HUES6 (cell line): ENCODE data around the gene SETD5.

Experiments
- H3K27ac ChIP-seq: 2 replicates; pipeline ENCODE4 v1.7.0; 2013; ENCODE audit warnings: low read depth, mild to moderate bottlenecking, low read length, inconsistent platforms
- H3K27me3 ChIP-seq: 2 replicates; pipeline ENCODE4 v1.6.1; 2013; ENCODE audit warnings: low read length; ENCODE audit not compliant: control insufficient read depth, insufficient read depth
- H3K36me3 ChIP-seq: 2 replicates; pipeline ENCODE4 v1.6.1; 2013; ENCODE audit warnings: low read length; ENCODE audit not compliant: control insufficient read depth, insufficient read depth
- H3K4me1 ChIP-seq: 2 replicates; pipeline ENCODE4 v1.6.1; 2013; ENCODE audit warnings: low read length; ENCODE audit not compliant: control insufficient read depth, insufficient read depth
- H3K4me3 ChIP-seq: 2 replicates; pipeline ENCODE4 v1.5.1; 2013; ENCODE audit warnings: low read depth, low read length
- H3K9ac ChIP-seq: one replicate; pipeline ENCODE4 v1.6.1; 2013; ENCODE audit warnings: mild to moderate bottlenecking, low read length
- H3K9me3 ChIP-seq: 2 replicates; pipeline ENCODE4 v1.6.1; 2013; ENCODE audit warnings: low read depth, low read length; ENCODE audit not compliant: control insufficient read depth, insufficient read depth

SETD5 gene

GRCh38 chr3:9412293-9412692 lies 14.9 kb downstream of the SETD5 start:
- Histone ChIP-seq H3K36me3 (peaks cover 10% of the 10 kb centered on the region; the same call in 1 of the 2 replicates), H3K27me3 (no peaks in the 10 kb centered on the region), H3K27ac (no peak overlapping the region), H3K4me3 (no peak overlapping the region), H3K9me3 (no peaks in the 10 kb centered on the region), H3K9ac (no peak overlapping the region), H3K4me1 (no peaks in the 10 kb centered on the region)

- no peaks in the 10 kb centered on the region for H3K4me1 ChIP-seq
- H3K27me3 ChIP-seq, result no peaks in the 10 kb centered on the region
- H3K9ac ChIP-seq, result no peak overlapping the region
- peaks cover 10% of the 10 kb centered on the region; the same call in 1 of the 2 replicates for H3K36me3 ChIP-seq
- no peak overlapping the region for H3K27ac ChIP-seq
- H3K4me3 ChIP-seq, result no peak overlapping the region
- no peaks in the 10 kb centered on the region for H3K9me3 ChIP-seq
Measured at GRCh38 chr3:9414826-9415225, 17.4 kb downstream of the SETD5 start.

GRCh38 chr3:9415485-9416138 lies 18.2 kb downstream of the SETD5 start:
- Histone ChIP-seq H3K9ac (no peak overlapping the region), H3K4me1 (no peaks in the 10 kb centered on the region), H3K36me3 (peaks cover 10% of the 10 kb centered on the region; the same call in 1 of the 2 replicates), H3K27ac (no peak overlapping the region), H3K4me3 (no peak overlapping the region), H3K9me3 (no peaks in the 10 kb centered on the region), H3K27me3 (no peaks in the 10 kb centered on the region)

- no peaks in the 10 kb centered on the region for H3K4me1 ChIP-seq
- H3K9ac ChIP-seq, result no peak overlapping the region
- H3K27me3 ChIP-seq, result no peaks in the 10 kb centered on the region
- H3K27ac ChIP-seq, result no peak overlapping the region
- H3K36me3 ChIP-seq, result peaks cover 10% of the 10 kb centered on the region; the same call in 1 of the 2 replicates
- H3K9me3 ChIP-seq, result no peaks in the 10 kb centered on the region
- no peak overlapping the region for H3K4me3 ChIP-seq
Measured at GRCh38 chr3:9416139-9416780, 18.8 kb downstream of the SETD5 start.

DNA sequence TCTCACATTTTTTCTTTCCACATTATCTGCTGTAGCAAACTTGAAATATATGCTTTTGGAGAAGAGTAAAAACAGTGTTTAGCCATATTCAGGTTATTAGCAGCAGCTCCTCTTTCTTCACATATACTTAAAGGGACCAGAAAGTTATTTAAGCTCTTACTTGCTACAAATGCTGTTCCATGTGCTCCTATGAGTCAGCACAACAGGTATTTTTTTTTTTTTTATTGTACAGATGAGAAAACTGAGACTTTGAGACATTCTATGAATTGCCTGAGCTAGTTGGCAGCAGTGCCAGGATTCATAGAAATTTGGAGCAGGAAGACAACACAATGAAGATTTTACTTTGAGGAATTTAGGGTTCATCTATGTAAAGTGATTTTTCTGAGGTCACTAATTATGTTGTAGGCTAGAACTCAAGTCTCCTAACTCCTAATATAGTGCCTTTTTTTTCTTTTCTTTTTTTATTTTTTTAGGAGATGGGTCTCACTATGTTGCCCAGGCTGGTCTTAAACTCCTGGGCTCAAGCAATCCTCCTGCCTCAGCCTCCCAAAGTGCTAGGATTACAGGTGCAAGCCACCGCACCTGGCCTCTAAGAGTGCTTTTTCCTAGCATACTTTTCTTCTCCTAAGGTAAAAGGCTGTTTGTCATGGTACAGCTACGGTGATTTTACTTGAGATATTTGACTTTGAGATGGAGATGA lies 23.6 kb downstream of the SETD5 start:
- Histone ChIP-seq H3K4me1 (peaks cover 14% of the 10 kb centered on the region), H3K36me3 (peaks cover 22% of the 10 kb centered on the region), H3K9ac (no peak overlapping the region), H3K9me3 (no peaks in the 10 kb centered on the region), H3K27ac (0 out of 2 replicates have a peak overlapping the region, but pooled peaks have one; percentile 14), H3K4me3 (no peak overlapping the region), H3K27me3 (no peaks in the 10 kb centered on the region)

DNA sequence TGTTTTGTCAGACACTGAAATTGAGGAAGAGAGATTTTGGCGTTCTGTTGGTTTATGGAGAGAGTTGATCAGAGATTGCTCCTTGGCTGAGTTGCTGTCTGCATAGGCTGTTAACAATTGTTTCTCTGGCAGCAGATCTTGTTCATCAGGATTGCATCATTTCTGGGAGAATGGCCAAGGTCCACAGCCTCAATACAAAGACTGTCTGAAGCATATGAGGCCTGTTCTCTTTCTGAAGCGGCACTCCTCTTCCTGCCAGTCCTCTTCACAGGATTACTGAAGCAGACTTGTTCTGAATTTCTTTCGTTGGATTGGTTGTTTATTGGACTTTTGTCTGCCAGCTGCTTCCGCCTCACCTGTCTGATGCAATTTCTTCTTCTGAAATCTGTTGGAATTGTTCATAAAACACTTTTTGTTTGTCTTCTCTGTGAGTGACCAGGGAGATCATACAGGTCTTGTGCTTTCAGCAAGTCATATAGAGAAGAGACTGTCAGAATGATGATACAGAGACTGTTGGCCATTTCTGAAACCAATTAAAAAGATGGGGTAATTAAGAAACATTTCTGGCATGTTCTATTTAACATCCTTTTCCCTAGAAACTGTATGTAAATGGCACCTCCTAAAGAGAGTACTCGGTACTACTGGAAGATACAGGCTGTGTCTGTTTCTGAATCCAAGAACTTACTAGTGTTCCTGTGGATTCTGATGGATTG lies 25.5 kb downstream of the SETD5 start:
- H3K4me1 ChIP-seq, result peaks cover 14% of the 10 kb centered on the region
- peaks cover 39% of the 10 kb centered on the region for H3K36me3 ChIP-seq
- peak overlapping the region; percentile 87 for H3K27ac ChIP-seq

DNA sequence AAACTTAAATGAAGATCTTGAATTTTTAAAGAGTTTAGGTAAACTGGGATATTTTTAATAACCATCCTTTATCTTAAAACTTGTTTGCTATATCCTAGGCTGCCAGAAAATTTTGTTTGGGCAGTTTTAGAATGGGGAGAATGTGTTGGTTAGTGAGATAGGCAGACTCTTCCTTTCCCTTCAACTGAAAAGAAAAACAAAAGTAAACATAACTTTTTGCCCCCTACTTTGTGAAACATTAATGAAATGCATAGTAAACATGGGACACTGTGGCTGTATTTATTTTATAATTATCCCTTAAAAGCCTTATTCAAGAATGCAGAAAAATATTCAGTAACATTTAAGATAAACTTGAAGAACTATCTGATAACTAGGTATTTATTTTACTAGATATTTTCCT lies 31.0 kb downstream of the SETD5 start:
- no peak overlapping the region for H3K9ac ChIP-seq
- H3K27ac ChIP-seq, result no peak overlapping the region
- H3K9me3 ChIP-seq, result no peaks in the 10 kb centered on the region
- no peaks in the 10 kb centered on the region for H3K27me3 ChIP-seq
- H3K4me3 ChIP-seq, result no peak overlapping the region
- H3K4me1 ChIP-seq, result no peaks in the 10 kb centered on the region
- H3K36me3 ChIP-seq, result peaks cover 88% of the 10 kb centered on the region

More for the DNA sequence above, 25.5 kb downstream of the SETD5 start:
- H3K9ac ChIP-seq, result peak overlapping the region; percentile 67
- H3K9me3 ChIP-seq, result no peaks in the 10 kb centered on the region
- no peaks in the 10 kb centered on the region for H3K27me3 ChIP-seq
- H3K4me3 ChIP-seq, result 0 out of 2 replicates have a peak overlapping the region, but pooled peaks have one; percentile 4

DNA sequence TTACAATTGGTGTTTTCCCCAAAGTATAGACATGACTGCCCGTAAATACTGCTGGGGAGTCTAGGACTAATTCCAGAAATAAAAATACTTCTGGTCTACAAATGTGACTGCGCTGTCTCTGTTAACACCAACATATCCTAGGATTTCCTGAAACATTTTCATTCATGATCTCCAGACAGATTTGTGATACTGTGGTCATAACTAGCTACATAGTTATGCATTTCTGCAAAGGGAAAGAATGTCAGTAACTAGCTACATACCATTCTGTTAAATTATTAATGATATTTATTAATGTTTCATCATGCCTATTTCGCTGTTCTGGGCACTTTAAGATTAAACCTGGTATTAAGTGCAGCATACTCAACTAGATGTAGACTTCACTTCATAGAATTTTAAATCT lies 33.3 kb downstream of the SETD5 start:
- H3K9me3 ChIP-seq, result no peaks in the 10 kb centered on the region
- no peak overlapping the region for H3K27ac ChIP-seq
- no peak overlapping the region for H3K9ac ChIP-seq
- no peak overlapping the region for H3K4me3 ChIP-seq
- peaks cover 100% of the 10 kb centered on the region for H3K36me3 ChIP-seq
- H3K27me3 ChIP-seq, result no peaks in the 10 kb centered on the region
- no peaks in the 10 kb centered on the region for H3K4me1 ChIP-seq

GRCh38 chr3:9433627-9434521 lies 36.5 kb downstream of the SETD5 start:
- Histone ChIP-seq H3K4me1 (no peaks in the 10 kb centered on the region), H3K4me3 (no peak overlapping the region), H3K9me3 (no peaks in the 10 kb centered on the region), H3K9ac (no peak overlapping the region), H3K36me3 (peaks cover 99% of the 10 kb centered on the region), H3K27me3 (no peaks in the 10 kb centered on the region), H3K27ac (no peak overlapping the region)

DNA sequence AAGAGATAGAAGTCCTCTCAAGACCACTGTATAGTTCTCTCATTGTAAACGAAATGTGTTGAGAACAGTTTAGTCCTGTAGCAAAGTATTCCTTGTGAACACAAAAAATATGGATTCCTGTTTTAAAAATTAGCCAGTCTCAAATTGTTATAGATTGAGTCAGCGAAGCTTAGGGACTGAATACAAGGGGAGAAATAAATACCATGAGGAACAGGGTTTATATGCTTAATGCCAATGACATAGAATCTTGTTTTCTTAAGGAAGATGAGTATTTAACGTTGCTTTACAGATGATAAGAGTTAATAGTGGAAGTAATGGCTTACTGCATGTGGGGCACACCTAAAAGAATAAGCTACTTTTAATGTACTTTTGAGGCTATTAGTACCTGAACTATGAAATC lies 37.9 kb downstream of the SETD5 start:
- Histone ChIP-seq H3K4me1 (no peaks in the 10 kb centered on the region), H3K9ac (no peak overlapping the region), H3K9me3 (no peaks in the 10 kb centered on the region), H3K27me3 (no peaks in the 10 kb centered on the region), H3K27ac (no peak overlapping the region), H3K36me3 (peaks cover 99% of the 10 kb centered on the region), H3K4me3 (no peak overlapping the region)
